ENCODE results near the gene EXOC3.

The EXOC3 gene

GRCh38 chr5:453725-454481 lies 10.9 kb downstream of the EXOC3 start:
- ChIA-PET CTCF (no interaction called here), POLR2A (no interaction called here)
- no peak for TF ChIP-seq FOXK2 (IDR thresholded peaks at IDR 0.05)
- no peak for TF ChIP-seq BHLHE40 (IDR thresholded peaks at IDR 0.05; ENCODE audit: borderline replicate concordance)
- no peak for TF ChIP-seq ARNT (IDR thresholded peaks at IDR 0.05)
- no peak for TF ChIP-seq SP1 (IDR thresholded peaks at IDR 0.05)
- TF ChIP-seq PKNOX1 (IDR thresholded peaks at IDR 0.05): no peak
- no peak for TF ChIP-seq TARDBP (IDR thresholded peaks at IDR 0.05)
- no peak for TF ChIP-seq SUZ12 (IDR thresholded peaks at IDR 0.05)
- DNase-seq (ENCODE audit: extremely low spot score): no peak

GRCh38 chr5:454936-455335 lies 12.0 kb downstream of the EXOC3 start:
- TF ChIP-seq TARDBP (IDR thresholded peaks at IDR 0.05): no peak
- no peak for TF ChIP-seq ELF4 (IDR thresholded peaks at IDR 0.05)
- no peak for TF ChIP-seq HDGF (IDR thresholded peaks at IDR 0.05; ENCODE audit: borderline replicate concordance)
- no peak for TF ChIP-seq LEF1 (IDR thresholded peaks at IDR 0.05; ENCODE audit: borderline replicate concordance)
- no peak for TF ChIP-seq SUZ12 (IDR thresholded peaks at IDR 0.05)
- TF ChIP-seq SP1 (IDR thresholded peaks at IDR 0.05): no peak
- no peak for TF ChIP-seq ARNT (IDR thresholded peaks at IDR 0.05)
- ChIA-PET POLR2A (no interaction called here), CTCF (interaction anchor here (1.4 kb wide), 1 partner anchor 8 kb away, joined by 6 read pairs; no protein-coding TSS in a partner anchor)
- no peak for DNase-seq (ENCODE audit: extremely low spot score)

GRCh38 chr5:455806-456205 lies 12.8 kb downstream of the EXOC3 start:
- CTCF ChIA-PET: interaction anchor here (1.4 kb wide), 1 partner anchor 9 kb away, joined by 6 read pairs; no protein-coding TSS in a partner anchor
- DNase-seq (ENCODE audit: extremely low spot score): no peak
- POLR2A ChIA-PET: no interaction called here
- TF ChIP-seq ELF4 (IDR thresholded peaks at IDR 0.05) (no peak), HDGF (IDR thresholded peaks at IDR 0.05; ENCODE audit: borderline replicate concordance) (no peak), LEF1 (IDR thresholded peaks at IDR 0.05; ENCODE audit: borderline replicate concordance) (no peak), FOXK2 (IDR thresholded peaks at IDR 0.05) (no peak), TARDBP (IDR thresholded peaks at IDR 0.05) (no peak)

GRCh38 chr5:456351-457194 lies 13.6 kb downstream of the EXOC3 start:
- CTCF ChIA-PET: interaction anchor here (1.0 kb wide), 1 partner anchor 10 kb away, joined by 5 read pairs; no protein-coding TSS in a partner anchor
- POLR2A ChIA-PET: no interaction called here
- DNase-seq (ENCODE audit: extremely low spot score): no peak
- TF ChIP-seq HDGF (IDR thresholded peaks at IDR 0.05; ENCODE audit: borderline replicate concordance) (no peak), FOXM1 (IDR thresholded peaks at IDR 0.05; ENCODE audit: borderline replicate concordance) (no peak), NFRKB (IDR thresholded peaks at IDR 0.05) (no peak)

- DNase-seq (ENCODE audit: extremely low spot score): no peak
- ChIA-PET CTCF (interaction anchor here (1.0 kb wide), 1 partner anchor 11 kb away, joined by 5 read pairs; no protein-coding TSS in a partner anchor), POLR2A (no interaction called here)
- no peak for TF ChIP-seq FOXA1 (IDR thresholded peaks at IDR 0.05)
- TF ChIP-seq FOXK2 (IDR thresholded peaks at IDR 0.05): no peak
- TF ChIP-seq BHLHE40 (IDR thresholded peaks at IDR 0.05; ENCODE audit: borderline replicate concordance): no peak
- TF ChIP-seq SUZ12 (IDR thresholded peaks at IDR 0.05): no peak
- no peak for TF ChIP-seq CTBP1 (IDR thresholded peaks at IDR 0.05; ENCODE audit: borderline replicate concordance)
- TF ChIP-seq FOXM1 (IDR thresholded peaks at IDR 0.05; ENCODE audit: borderline replicate concordance): no peak
- TF ChIP-seq NFRKB (IDR thresholded peaks at IDR 0.05): no peak
- no peak for TF ChIP-seq LEF1 (IDR thresholded peaks at IDR 0.05; ENCODE audit: borderline replicate concordance)
- TF ChIP-seq TARDBP (IDR thresholded peaks at IDR 0.05): no peak
- TF ChIP-seq ZNF384 (IDR thresholded peaks at IDR 0.05): no peak
- TF ChIP-seq SP1 (IDR thresholded peaks at IDR 0.05): no peak
- TF ChIP-seq ELF4 (IDR thresholded peaks at IDR 0.05): no peak
- TF ChIP-seq ARNT (IDR thresholded peaks at IDR 0.05): no peak
- no peak for TF ChIP-seq L3MBTL2 (conservative IDR thresholded peaks at IDR 0.05)
- TF ChIP-seq PKNOX1 (IDR thresholded peaks at IDR 0.05): no peak
- TF ChIP-seq HDGF (IDR thresholded peaks at IDR 0.05; ENCODE audit: borderline replicate concordance): no peak
These were observed 14.4 kb downstream of the EXOC3 start for GRCh38 chr5:457195-457961.

GRCh38 chr5:458547-459353 lies 15.8 kb downstream of the EXOC3 start:
- POLR2A ChIA-PET: no interaction called here
- TF ChIP-seq NFRKB (IDR thresholded peaks at IDR 0.05) (no peak), FOXK2 (IDR thresholded peaks at IDR 0.05) (no peak), L3MBTL2 (conservative IDR thresholded peaks at IDR 0.05) (no peak), LEF1 (IDR thresholded peaks at IDR 0.05; ENCODE audit: borderline replicate concordance) (no peak), PKNOX1 (IDR thresholded peaks at IDR 0.05) (no peak)
- DNase-seq (ENCODE audit: extremely low spot score): no peak
- CTCF ChIA-PET: no interaction called here
